ENCODE data around the gene HTATIP2. TPM values are rescaled to one million over a fixed set of nuclear protein-coding genes. Genes with fewer than 3 reads are reported as not detected.
"Not testable (repeated sequence)": the region's sequence is repeated elsewhere in the genome, so short reads cannot be mapped to it uniquely, and the experiment has no call there.

HTATIP2 gene
- total RNA-seq, 1 donor from 2014 or later = 34.6 TPM

DNA sequence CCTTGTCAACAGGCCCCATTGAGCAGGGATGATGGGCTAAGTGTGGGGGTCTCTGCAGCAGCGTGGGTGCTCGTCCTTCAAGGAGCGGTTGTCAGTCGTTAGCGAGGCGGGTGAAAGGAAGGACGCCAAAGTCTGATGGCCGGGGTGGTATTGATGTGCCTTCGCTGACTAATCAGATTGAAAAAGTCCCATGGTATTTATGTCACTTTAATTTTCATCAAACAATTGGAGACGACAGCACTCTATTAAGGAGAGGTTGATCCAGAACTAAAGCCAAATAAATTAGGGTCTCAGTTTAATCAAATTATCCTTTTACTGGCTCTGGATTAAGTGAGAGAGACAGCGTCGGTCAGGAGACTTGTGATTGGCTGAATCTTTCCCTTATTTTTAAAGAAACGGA lies 9.6 kb downstream of the HTATIP2 start:
- no peaks in the 10 kb centered on the region for H3K27me3 ChIP-seq
- DNase-seq (ENCODE audit: low spot score in 2 of 2) = no peak
- H3K4me1 ChIP-seq = no peaks in the 10 kb centered on the region
- intact Hi-C loops (cut with DNase I) = no loop called here
- H3K27ac ChIP-seq = no peak overlapping the region
- H3K9me3 ChIP-seq = no peaks in the 10 kb centered on the region
- TF ChIP-seq CTCF (IDR thresholded peaks at IDR 0.05) = no peak
- H3K36me3 ChIP-seq = peaks cover 9 to 19% of the 10 kb centered on the region in 2 donors
- H3K4me3 ChIP-seq = no peak overlapping the region

DNA sequence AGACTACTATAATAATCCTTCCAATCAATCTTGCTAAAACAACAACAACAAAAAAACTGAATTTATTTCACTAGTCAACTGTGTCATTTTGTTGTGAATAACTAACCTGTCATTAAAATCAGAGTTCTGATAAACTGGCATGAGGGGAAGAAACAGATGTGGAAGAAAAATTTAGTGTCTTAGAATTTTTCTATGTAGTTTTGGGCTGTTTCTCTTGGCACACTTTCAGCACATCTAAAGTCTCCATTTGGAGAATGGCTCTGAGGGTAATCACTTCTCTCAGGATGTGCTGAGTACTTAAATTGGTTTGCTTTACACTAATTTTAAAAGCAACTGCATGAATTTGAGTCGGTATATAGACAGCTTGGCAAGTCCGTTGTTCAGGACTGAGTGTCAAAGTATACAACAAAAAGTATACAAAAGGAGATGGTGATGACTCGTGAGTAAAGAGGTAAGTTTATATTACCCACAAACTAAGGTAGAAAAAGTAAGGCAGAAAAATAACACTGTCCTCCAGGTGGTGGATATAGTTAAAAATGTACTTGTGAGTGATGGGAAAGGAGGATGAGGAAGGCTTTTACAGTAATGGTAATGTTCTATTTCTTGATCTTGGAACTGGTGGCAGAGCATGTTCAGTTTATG lies 10.2 kb downstream of the HTATIP2 start:
- Histone ChIP-seq H3K4me1 (no peaks in the 10 kb centered on the region), H3K27me3 (no peaks in the 10 kb centered on the region), H3K36me3 (peaks cover 15 to 19% of the 10 kb centered on the region in 2 donors), H3K9me3 (no peaks in the 10 kb centered on the region), H3K27ac (no peak overlapping the region), H3K4me3 (no peak overlapping the region)
- TF ChIP-seq CTCF (IDR thresholded peaks at IDR 0.05) = no peak
- intact Hi-C loops (cut with DNase I) = no loop called here
- DNase-seq (ENCODE audit: low spot score in 2 of 2) = no peak

DNA sequence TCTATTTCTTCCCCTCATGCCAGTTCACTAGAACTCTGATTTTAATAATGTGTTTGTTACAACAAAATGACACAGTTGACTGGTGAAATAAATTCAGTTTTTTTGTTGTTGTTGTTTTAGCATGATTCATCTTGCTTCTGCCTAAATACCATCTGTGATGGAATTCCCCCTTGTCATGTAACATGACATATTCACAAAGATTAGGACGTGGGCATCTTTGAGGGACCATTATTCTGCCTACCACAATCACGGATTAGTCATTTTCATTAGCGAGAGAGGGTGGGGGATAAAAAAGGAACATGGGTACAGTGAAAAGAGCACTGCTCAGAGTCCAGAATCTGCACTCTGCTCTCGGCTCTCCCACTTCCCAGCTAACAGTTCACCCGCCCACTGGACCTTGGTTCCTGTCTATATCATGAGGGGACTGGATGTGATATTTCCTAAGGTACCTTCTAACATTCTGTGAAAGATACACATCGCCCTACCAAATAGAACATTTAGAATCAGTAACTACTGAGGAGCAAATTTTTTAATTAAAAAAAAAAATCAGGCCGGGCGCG lies 11.3 kb downstream of the HTATIP2 start:
- intact Hi-C loops (cut with DNase I) = no loop called here
- TF ChIP-seq CTCF (IDR thresholded peaks at IDR 0.05) = no peak
- Histone ChIP-seq H3K27ac (no peak overlapping the region), H3K4me1 (no peaks in the 10 kb centered on the region), H3K9me3 (no peaks in the 10 kb centered on the region), H3K4me3 (no peak overlapping the region), H3K27me3 (no peaks in the 10 kb centered on the region), H3K36me3 (peaks cover 21 to 28% of the 10 kb centered on the region in 2 donors)
- no peak for DNase-seq (ENCODE audit: low spot score in 2 of 2)

DNA sequence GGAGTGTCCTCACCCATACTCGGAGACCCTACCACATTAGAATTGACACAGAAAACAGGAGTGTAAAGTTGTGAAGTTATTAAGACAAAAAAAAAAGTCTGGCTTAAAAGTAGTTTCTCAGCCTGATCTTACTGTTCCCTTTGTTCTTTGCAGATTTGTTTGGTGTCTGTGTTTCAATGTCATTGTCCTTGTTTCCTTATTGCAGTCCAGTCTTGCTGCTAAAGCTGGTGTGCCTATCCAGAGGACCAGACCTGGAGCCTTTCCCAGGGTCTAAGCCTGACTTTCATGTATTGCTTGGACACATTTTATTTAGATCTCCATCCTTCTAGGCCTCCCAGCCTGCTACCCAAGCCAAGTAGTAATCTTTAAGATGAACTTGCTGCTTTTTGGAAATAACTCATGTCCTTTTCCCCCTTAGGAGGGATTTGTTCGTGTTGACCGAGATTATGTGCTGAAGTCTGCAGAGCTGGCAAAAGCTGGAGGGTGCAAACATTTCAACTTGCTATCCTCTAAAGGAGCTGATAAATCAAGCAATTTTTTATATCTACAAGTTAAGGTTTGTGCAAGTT lies 12.7 kb downstream of the HTATIP2 start:
- DNase-seq (ENCODE audit: low spot score in 2 of 2) = no peak
- Histone ChIP-seq H3K27ac (no peak overlapping the region), H3K27me3 (no peaks in the 10 kb centered on the region), H3K36me3 (peaks cover 24 to 31% of the 10 kb centered on the region in 2 donors), H3K4me3 (no peak overlapping the region), H3K9me3 (no peaks in the 10 kb centered on the region), H3K4me1 (no peaks in the 10 kb centered on the region)
- no peak for TF ChIP-seq CTCF (IDR thresholded peaks at IDR 0.05)
- intact Hi-C loops (cut with DNase I) = no loop called here

- not testable (repeated sequence) for H3K4me1 ChIP-seq; H3K4me3 ChIP-seq; H3K27ac ChIP-seq; H3K27me3 ChIP-seq; DNase-seq (ENCODE audit: low spot score in 2 of 2); H3K9me3 ChIP-seq
- peaks cover 10 to 24% of the 10 kb centered on the region in 2 donors for H3K36me3 ChIP-seq
- intact Hi-C loops (cut with DNase I) = loop anchor here (5.0 kb wide), 1 partner anchor 226 kb away; no protein-coding TSS in a partner anchor
Observed at GRCh38 chr11:20385996-20386395, 22.5 kb downstream of the HTATIP2 start.

Measured in ascending aorta (tissue), 2 donors.